ENCODE measurements around the gene DMWD. TPM values are rescaled to one million over a fixed set of nuclear protein-coding genes. Genes with fewer than 3 reads are reported as not detected.

Gene DMWD
- polyA plus RNA-seq, 1 experiment, result 13.9 TPM

DNA sequence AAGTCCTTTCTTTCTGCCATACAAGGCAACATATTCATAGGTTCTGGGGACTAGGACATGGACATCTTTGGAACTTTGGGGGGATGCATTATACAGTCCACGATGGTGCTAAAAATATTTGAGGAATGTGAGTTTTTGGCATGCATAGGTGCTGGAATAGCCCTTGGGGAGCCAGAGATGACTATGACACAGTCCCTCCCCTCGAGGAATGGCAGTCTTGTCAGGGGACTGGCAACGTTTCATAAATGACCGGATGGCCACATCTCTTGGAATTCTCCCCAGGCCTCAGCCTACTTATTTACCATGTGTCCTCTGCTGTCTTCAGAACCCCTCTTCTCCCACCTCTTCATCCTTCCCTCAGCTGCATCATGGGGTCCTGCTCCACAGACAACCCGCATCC lies 45.8 kb downstream of the DMWD start:
- H3K27ac ChIP-seq (ENCODE audit: low read depth, low read length), result no peak overlapping the region
- ChIA-PET POLR2A (no interaction called here), CTCF (no interaction called here)
- peaks cover 13% of the 10 kb centered on the region for H3K27me3 ChIP-seq (ENCODE audit: control insufficient read depth, insufficient read depth, low read length)
- no peaks in the 10 kb centered on the region for H3K9me3 ChIP-seq (ENCODE audit: control insufficient read depth, insufficient read depth, low read length)
- H3K4me3 ChIP-seq (ENCODE audit: low read depth, low read length), result no peak overlapping the region
- no peak for DNase-seq (ENCODE audit: low read depth, low spot score)
- TF ChIP-seq, protein P1, sequence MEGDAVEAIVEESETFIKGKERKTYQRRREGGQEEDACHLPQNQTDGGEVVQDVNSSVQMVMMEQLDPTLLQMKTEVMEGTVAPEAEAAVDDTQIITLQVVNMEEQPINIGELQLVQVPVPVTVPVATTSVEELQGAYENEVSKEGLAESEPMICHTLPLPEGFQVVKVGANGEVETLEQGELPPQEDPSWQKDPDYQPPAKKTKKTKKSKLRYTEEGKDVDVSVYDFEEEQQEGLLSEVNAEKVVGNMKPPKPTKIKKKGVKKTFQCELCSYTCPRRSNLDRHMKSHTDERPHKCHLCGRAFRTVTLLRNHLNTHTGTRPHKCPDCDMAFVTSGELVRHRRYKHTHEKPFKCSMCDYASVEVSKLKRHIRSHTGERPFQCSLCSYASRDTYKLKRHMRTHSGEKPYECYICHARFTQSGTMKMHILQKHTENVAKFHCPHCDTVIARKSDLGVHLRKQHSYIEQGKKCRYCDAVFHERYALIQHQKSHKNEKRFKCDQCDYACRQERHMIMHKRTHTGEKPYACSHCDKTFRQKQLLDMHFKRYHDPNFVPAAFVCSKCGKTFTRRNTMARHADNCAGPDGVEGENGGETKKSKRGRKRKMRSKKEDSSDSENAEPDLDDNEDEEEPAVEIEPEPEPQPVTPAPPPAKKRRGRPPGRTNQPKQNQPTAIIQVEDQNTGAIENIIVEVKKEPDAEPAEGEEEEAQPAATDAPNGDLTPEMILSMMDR (IDR thresholded peaks at IDR 0.05; ENCODE audit: low read depth, low read length), result no peak

DNA sequence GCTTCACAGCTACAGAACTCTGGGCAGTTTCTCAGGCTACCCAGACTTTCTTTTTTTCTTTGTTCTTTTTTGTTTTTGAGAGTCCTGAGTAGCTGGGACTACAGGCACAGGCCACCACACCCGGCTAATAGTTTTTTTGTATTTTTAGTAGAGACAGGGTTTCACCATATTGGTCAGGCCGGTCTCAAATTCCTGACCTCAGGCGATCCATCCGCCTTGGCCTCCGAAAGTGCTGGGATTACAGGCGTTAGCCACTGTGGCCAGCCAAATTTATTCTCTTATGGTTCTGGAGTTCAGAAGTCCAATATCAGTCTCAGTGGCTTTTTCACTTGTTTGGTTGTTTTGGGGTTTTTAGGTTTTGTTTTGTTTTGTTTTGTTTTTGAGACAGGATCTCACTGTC lies 47.0 kb downstream of the DMWD start:
- Histone ChIP-seq H3K9me3 (ENCODE audit: control insufficient read depth, insufficient read depth, low read length) (no peaks in the 10 kb centered on the region), H3K27ac (ENCODE audit: low read depth, low read length) (no peak overlapping the region), H3K27me3 (ENCODE audit: control insufficient read depth, insufficient read depth, low read length) (peaks cover 16% of the 10 kb centered on the region), H3K4me3 (ENCODE audit: low read depth, low read length) (no peak overlapping the region)
- ChIA-PET POLR2A (interaction anchor here (0.9 kb wide), 1 partner anchor 24 kb away, joined by 4 read pairs; the partner anchor contains the start of gene SIX5), CTCF (interaction anchor here (1.5 kb wide), 1 partner anchor 9 kb away, joined by 5 read pairs; no protein-coding TSS in a partner anchor)
- TF ChIP-seq, protein P1 (IDR thresholded peaks at IDR 0.05; ENCODE audit: low read depth, low read length), result no peak
- DNase-seq (ENCODE audit: low read depth, low spot score), result no peak

DNA sequence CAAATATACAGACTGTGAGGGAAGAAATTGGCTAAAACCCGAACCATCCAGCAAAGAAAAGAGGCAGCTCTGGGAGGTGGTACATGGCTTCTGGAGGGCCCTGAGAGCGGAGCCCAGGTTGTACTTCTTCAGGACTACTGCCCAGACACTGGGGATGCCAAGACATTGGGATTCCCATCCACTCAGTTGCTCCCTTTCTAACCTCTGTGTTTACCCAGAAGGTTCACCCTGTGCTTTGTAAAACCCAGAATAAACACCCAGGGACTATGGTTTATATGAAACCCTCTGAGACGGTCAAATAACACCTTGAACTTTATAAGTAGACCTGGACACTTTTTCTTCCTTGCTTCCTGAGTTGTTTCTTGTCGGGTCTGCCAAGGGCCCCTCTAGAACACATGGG lies 49.7 kb downstream of the DMWD start:
- POLR2A ChIA-PET, result no interaction called here
- TF ChIP-seq, protein P1 (IDR thresholded peaks at IDR 0.05; ENCODE audit: low read depth, low read length), result no peak
- peaks cover 16% of the 10 kb centered on the region for H3K27me3 ChIP-seq (ENCODE audit: control insufficient read depth, insufficient read depth, low read length)
- no peak overlapping the region for H3K4me3 ChIP-seq (ENCODE audit: low read depth, low read length)
- DNase-seq (ENCODE audit: low read depth, low spot score), result no peak
- no peak overlapping the region for H3K27ac ChIP-seq (ENCODE audit: low read depth, low read length)
- H3K9me3 ChIP-seq (ENCODE audit: control insufficient read depth, insufficient read depth, low read length), result no peaks in the 10 kb centered on the region
- CTCF ChIA-PET, result no interaction called here

DNA sequence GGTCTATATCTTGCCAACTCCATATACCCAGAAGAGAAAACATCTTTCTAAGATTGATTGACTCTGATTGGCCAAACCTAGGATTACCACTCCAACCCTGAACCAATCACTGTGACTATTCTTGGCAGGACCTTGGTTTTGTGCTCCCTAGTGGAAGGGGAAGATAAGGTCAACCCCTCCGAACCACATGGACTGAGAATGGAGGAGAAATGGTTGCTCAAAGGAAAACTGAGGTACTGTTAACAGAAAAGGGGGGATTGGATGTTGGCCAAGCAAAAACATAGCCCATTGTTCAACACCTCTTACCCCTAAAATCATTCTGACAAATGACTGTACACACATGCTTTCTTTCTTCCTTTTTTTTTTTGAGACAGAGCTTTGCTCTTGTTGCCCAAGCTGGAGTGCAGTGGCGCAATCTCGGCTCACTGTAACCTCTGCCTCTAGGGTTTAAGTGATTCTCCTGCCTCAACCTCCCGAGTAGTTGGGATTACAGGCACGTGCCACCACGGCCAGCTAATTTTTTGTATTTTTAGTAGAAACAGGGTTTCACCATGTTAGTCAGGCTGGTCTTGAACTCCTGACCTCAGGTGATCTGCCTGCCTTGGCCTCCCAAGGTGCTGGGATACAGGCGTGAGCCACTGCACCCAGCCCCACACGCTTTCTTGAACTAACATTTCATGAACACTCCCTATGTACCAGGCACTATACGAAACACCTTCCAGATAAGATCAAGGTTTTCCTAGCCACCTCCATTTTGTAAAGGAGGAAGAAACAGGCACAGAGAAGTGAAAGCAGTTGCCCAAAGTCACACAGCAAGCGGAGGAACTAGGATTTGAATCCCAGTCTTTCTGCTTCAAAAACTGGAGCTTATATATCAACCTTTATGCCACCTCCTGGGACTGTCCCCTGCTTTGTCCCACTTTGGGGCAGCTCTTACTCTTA lies 52.9 kb downstream of the DMWD start:
- POLR2A ChIA-PET, result interaction anchor here (0.6 to 0.7 kb wide), 2 partner anchors 29 to 520 kb away, joined by 3 to 6 read pairs; partner anchors contain the start of gene SIX5
- TF ChIP-seq, protein P1 (IDR thresholded peaks at IDR 0.05; ENCODE audit: low read depth, low read length), result no peak
- Histone ChIP-seq H3K9me3 (ENCODE audit: control insufficient read depth, insufficient read depth, low read length) (no peaks in the 10 kb centered on the region), H3K4me3 (ENCODE audit: low read depth, low read length) (no peak overlapping the region), H3K27me3 (ENCODE audit: control insufficient read depth, insufficient read depth, low read length) (peaks cover 3% of the 10 kb centered on the region), H3K27ac (ENCODE audit: low read depth, low read length) (no peak overlapping the region)
- CTCF ChIA-PET, result no interaction called here
- no peak for DNase-seq (ENCODE audit: low read depth, low spot score)
